SH-SY5Y (cell line): ENCODE measurements around the gene GIPC3.

Experiments
- GATA2 ChIP-seq: IDR thresholded peaks from 2 replicates; pipeline ENCODE4 v1.6.1; 2011; ENCODE audit warnings: mild to moderate bottlenecking, low read depth, low read length
- GATA3 ChIP-seq: IDR thresholded peaks from 2 replicates; pipeline ENCODE4 v1.6.1; 2011; ENCODE audit warnings: low read depth, mild to moderate bottlenecking, low read length, moderate library complexity

The GIPC3 gene

GRCh38 chr19:3612901-3613741, 27.8 kb downstream of the GIPC3 start:
- TF ChIP-seq GATA3 (no peak), GATA2 (no peak)

GRCh38 chr19:3613818-3614661, 28.8 kb downstream of the GIPC3 start:
- TF ChIP-seq GATA2: no peak
- no peak for TF ChIP-seq GATA3

GRCh38 chr19:3614858-3615505, 29.7 kb downstream of the GIPC3 start:
- TF ChIP-seq GATA2 (no peak), GATA3 (no peak)

- no peak for TF ChIP-seq GATA2
- TF ChIP-seq GATA3: no peak
Measured at GRCh38 chr19:3615524-3616135, 30.4 kb downstream of the GIPC3 start.

- no peak for TF ChIP-seq GATA2
- TF ChIP-seq GATA3: no peak
Measured at GRCh38 chr19:3617463-3617862, 32.2 kb downstream of the GIPC3 start.

GRCh38 chr19:3618144-3618810, 33.0 kb downstream of the GIPC3 start:
- TF ChIP-seq GATA3 (no peak), GATA2 (no peak)

GRCh38 chr19:3618811-3619630, 33.7 kb downstream of the GIPC3 start:
- TF ChIP-seq GATA3 (no peak), GATA2 (no peak)

GRCh38 chr19:3619631-3620012, 34.3 kb downstream of the GIPC3 start:
- TF ChIP-seq GATA3: no peak
- TF ChIP-seq GATA2: no peak

- no peak for TF ChIP-seq GATA3
Measured at GRCh38 chr19:3620145-3620816, 35.0 kb downstream of the GIPC3 start.

- TF ChIP-seq GATA2 (no peak), GATA3 (no peak)
Measured at GRCh38 chr19:3620817-3621547, 35.7 kb downstream of the GIPC3 start.

- TF ChIP-seq GATA2 (no peak), GATA3 (no peak)
Measured at GRCh38 chr19:3621689-3622088, 36.4 kb downstream of the GIPC3 start.

- TF ChIP-seq GATA2 (no peak), GATA3 (no peak)
Measured at GRCh38 chr19:3622224-3622623, 36.9 kb downstream of the GIPC3 start.
